Renal cortex interstitium (tissue), 11 donors: ENCODE measurements around the gene SPOCK1. TPM values are rescaled to one million over a fixed set of nuclear protein-coding genes. Genes with fewer than 3 reads are reported as not detected.
"Not testable (repeated sequence)": the region's sequence is repeated elsewhere in the genome, so short reads cannot be mapped to it uniquely, and the experiment has no call there.

ENCODE experiments used
- DNase-seq, 11 donors: peaks; one replicate each; pipeline ENCODE4 v3.0.0-alpha.2; 2013; ENCODE audit warnings: low read depth in 9 of 11, low spot score in 4 of 11; ENCODE audit errors: extremely low read depth in 1 of 11
- polyA plus RNA-seq, 3 donors: library from polyadenylated mRNA; unstranded; fragments of 120-200 nt; gene quantifications; one replicate each; pipeline ENCODE4 v1.2.1, GENCODE V29; 2013; ENCODE audit not compliant: insufficient read length in 3 of 3

SPOCK1 gene
- polyA plus RNA-seq, 3 donors: 6.5 to 9.7 (median 8.3) TPM

GRCh38 chr5:137500615-137501225 is 1.6 kb upstream of the SPOCK1 start:
- DNase-seq: no peak

- not testable (repeated sequence) for DNase-seq
Measured at GRCh38 chr5:137499506-137499847, 351 bp upstream of the SPOCK1 start.

- DNase-seq: no peak
Measured at GRCh38 chr5:137498301-137498735, 808 bp downstream of the SPOCK1 start.

GRCh38 chr5:137497396-137498290 is 1.5 kb downstream of the SPOCK1 start:
- DNase-seq: no peak

- no peak for DNase-seq
Measured at GRCh38 chr5:137496919-137497318, 2.2 kb downstream of the SPOCK1 start.

GRCh38 chr5:137492331-137492730 is 6.8 kb downstream of the SPOCK1 start:
- DNase-seq: no peak

GRCh38 chr5:137491121-137491520 is 8.0 kb downstream of the SPOCK1 start:
- no peak for DNase-seq

GRCh38 chr5:137490591-137490990 is 8.5 kb downstream of the SPOCK1 start:
- no peak for DNase-seq

- DNase-seq: no peak
Measured at GRCh38 chr5:137488974-137489373, 10.2 kb downstream of the SPOCK1 start.

- DNase-seq: no peak
Measured at GRCh38 chr5:137488516-137488915, 10.6 kb downstream of the SPOCK1 start.

- no peak for DNase-seq
Measured at GRCh38 chr5:137487600-137487999, 11.5 kb downstream of the SPOCK1 start.

GRCh38 chr5:137486707-137487106 is 12.4 kb downstream of the SPOCK1 start:
- DNase-seq: no peak

GRCh38 chr5:137481596-137481995 is 17.5 kb downstream of the SPOCK1 start:
- DNase-seq: peak in 1 of 11 donors; percentile 37

GRCh38 chr5:137478043-137478442 is 21.1 kb downstream of the SPOCK1 start:
- no peak for DNase-seq

- no peak for DNase-seq
Measured at GRCh38 chr5:137470921-137471220, 28.3 kb downstream of the SPOCK1 start.

- no peak for DNase-seq
Measured at GRCh38 chr5:137470111-137470920, 28.8 kb downstream of the SPOCK1 start.

GRCh38 chr5:137466889-137467288 is 32.2 kb downstream of the SPOCK1 start:
- no peak for DNase-seq

- DNase-seq: no peak
Measured at GRCh38 chr5:137465930-137466329, 33.2 kb downstream of the SPOCK1 start.

GRCh38 chr5:137462816-137463520 is 36.2 kb downstream of the SPOCK1 start:
- DNase-seq: no peak

GRCh38 chr5:137462265-137462590 is 36.9 kb downstream of the SPOCK1 start:
- DNase-seq: no peak
